Glutamatergic neuron (in vitro differentiated cells): Measurements from ENCODE around the gene BTG2. TPM values are rescaled to one million over a fixed set of nuclear protein-coding genes. Genes with fewer than 3 reads are reported as not detected.
A peak's percentile ranks its signal among the peaks of the same experiment; 100 is the strongest.

Experiments
- DNase-seq: peaks from one replicate; pipeline ENCODE4 v3.0.0; 2022
- H3K27ac Mint-ChIP-seq: one replicate; pipeline ENCODE4 v1.8.0; 2020; ENCODE audit warnings: mild to moderate bottlenecking, mixed read lengths, inconsistent platforms; ENCODE audit not compliant: unreplicated experiment
- H3K27me3 Mint-ChIP-seq: one replicate; pipeline ENCODE4 v1.8.0; 2020; ENCODE audit warnings: mild to moderate bottlenecking, moderate library complexity, mixed read lengths, inconsistent platforms; ENCODE audit not compliant: unreplicated experiment
- H3K36me3 Mint-ChIP-seq: one replicate; pipeline ENCODE4 v1.8.0; 2020; ENCODE audit warnings: mild to moderate bottlenecking, mixed read lengths, inconsistent platforms; ENCODE audit not compliant: unreplicated experiment
- H3K4me1 Mint-ChIP-seq: one replicate; pipeline ENCODE4 v1.8.0; 2020; ENCODE audit warnings: mild to moderate bottlenecking, low read depth, mixed read lengths, inconsistent platforms; ENCODE audit not compliant: unreplicated experiment
- H3K4me3 Mint-ChIP-seq: one replicate; pipeline ENCODE4 v1.8.0; 2020; ENCODE audit warnings: mild to moderate bottlenecking, mixed read lengths, inconsistent platforms; ENCODE audit not compliant: unreplicated experiment
- H3K9me3 Mint-ChIP-seq: one replicate; pipeline ENCODE4 v1.8.0; 2020; ENCODE audit warnings: mild to moderate bottlenecking, moderate library complexity, mixed read lengths, inconsistent platforms; ENCODE audit not compliant: unreplicated experiment
- total RNA-seq: library from RNA; stranded (reverse); fragmentation: NEBNext Ultra II Directional; extraction: Animal tissue kit (Norgen Biotek cat#: 25700); gene quantifications from one replicate; pipeline ENCODE4 v1.2.1, GENCODE V29; 2021; ENCODE audit not compliant: unreplicated experiment
- TF ChIP-seq, protein P1 (sequence below): fragments of 200-600 bp; sonication (generic); IDR thresholded peaks from one replicate; pipeline ENCODE4 v1.5.0; 2021; ENCODE audit not compliant: partially characterized antibody, unreplicated experiment

The BTG2 gene
- total RNA-seq, 1 donor from 2014 or later: 88.6 TPM

DNA sequence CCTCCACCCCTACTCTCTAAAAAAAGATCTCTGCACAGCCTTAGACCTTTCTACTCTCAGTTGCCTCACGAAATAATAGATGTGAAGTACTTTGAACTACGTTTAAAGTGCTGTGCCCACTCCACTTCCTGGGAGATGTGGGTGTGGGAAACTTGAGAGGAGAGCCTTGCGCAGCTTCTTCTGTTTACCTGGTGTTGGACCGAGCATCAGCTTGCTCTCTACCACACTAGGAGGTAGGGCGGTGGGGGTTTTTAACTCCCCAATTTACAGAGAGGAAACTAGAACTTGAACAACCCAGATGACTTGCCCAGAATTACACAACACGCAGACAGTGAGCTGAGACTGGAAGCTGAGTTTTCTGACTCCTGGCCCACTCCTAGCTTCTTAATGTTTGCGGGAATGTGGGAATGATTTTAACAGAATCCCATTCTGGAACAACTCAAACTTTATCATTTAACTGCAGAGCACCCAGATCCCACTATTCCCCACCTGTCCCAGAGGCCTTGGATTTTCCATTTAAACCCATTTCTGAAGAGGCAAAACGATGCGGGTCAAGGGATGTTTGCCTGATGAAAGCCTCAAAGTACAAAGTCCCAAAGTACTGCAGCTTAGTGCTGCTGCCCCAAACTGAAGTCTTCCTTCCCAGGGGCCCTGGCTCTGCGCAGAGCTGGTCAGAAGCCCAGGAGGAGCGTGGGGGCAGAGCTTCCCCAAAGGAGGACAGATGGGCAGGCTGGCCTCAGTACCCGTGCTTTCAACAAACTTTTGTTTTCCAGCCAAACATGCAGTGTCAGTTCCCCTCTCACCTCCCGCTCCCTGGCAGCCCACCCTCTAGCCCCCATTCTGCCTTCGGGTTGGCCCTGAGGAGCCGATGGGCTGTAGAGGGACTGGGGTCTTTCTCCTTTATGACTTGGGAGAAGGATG is 19.0 kb downstream of the BTG2 start:
- H3K4me1 Mint-ChIP-seq: peaks cover 74% of the 10 kb centered on the region
- TF ChIP-seq, protein P1, sequence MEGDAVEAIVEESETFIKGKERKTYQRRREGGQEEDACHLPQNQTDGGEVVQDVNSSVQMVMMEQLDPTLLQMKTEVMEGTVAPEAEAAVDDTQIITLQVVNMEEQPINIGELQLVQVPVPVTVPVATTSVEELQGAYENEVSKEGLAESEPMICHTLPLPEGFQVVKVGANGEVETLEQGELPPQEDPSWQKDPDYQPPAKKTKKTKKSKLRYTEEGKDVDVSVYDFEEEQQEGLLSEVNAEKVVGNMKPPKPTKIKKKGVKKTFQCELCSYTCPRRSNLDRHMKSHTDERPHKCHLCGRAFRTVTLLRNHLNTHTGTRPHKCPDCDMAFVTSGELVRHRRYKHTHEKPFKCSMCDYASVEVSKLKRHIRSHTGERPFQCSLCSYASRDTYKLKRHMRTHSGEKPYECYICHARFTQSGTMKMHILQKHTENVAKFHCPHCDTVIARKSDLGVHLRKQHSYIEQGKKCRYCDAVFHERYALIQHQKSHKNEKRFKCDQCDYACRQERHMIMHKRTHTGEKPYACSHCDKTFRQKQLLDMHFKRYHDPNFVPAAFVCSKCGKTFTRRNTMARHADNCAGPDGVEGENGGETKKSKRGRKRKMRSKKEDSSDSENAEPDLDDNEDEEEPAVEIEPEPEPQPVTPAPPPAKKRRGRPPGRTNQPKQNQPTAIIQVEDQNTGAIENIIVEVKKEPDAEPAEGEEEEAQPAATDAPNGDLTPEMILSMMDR: no peak
- H3K9me3 Mint-ChIP-seq: peaks cover 11% of the 10 kb centered on the region
- H3K27me3 Mint-ChIP-seq: peaks cover 15% of the 10 kb centered on the region
- peak; percentile 24 for DNase-seq
- peak overlapping the region; percentile 50 for H3K4me3 Mint-ChIP-seq
- H3K36me3 Mint-ChIP-seq: no peaks in the 10 kb centered on the region
- H3K27ac Mint-ChIP-seq: peak overlapping the region; percentile 97

DNA sequence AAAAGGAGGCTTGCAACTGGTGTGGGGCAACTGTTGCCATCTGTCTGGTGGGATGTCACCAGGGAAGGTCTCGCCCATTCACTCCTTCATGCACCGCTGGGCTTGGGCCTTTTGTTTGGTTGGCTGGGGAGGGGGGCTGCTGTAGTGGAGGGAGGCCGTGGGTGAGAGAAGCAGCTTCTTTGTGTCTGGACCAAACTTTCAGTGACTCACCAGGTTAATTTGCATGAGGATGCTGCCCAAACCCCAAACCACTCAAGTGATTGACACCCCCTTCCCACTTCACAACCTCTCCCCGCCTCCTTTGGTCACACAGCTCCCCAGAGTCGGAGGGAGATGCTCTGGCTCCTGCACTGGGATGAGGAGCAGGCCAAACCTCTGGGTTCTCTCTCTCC is 19.7 kb downstream of the BTG2 start:
- no peaks in the 10 kb centered on the region for H3K36me3 Mint-ChIP-seq
- TF ChIP-seq, protein P1: no peak
- peak overlapping the region; percentile 50 for H3K4me3 Mint-ChIP-seq
- H3K27me3 Mint-ChIP-seq: peaks cover 15% of the 10 kb centered on the region
- peak; percentile 72 for DNase-seq
- peaks cover 11% of the 10 kb centered on the region for H3K9me3 Mint-ChIP-seq
- H3K4me1 Mint-ChIP-seq: peaks cover 73% of the 10 kb centered on the region
- H3K27ac Mint-ChIP-seq: peak overlapping the region; percentile 97

DNA sequence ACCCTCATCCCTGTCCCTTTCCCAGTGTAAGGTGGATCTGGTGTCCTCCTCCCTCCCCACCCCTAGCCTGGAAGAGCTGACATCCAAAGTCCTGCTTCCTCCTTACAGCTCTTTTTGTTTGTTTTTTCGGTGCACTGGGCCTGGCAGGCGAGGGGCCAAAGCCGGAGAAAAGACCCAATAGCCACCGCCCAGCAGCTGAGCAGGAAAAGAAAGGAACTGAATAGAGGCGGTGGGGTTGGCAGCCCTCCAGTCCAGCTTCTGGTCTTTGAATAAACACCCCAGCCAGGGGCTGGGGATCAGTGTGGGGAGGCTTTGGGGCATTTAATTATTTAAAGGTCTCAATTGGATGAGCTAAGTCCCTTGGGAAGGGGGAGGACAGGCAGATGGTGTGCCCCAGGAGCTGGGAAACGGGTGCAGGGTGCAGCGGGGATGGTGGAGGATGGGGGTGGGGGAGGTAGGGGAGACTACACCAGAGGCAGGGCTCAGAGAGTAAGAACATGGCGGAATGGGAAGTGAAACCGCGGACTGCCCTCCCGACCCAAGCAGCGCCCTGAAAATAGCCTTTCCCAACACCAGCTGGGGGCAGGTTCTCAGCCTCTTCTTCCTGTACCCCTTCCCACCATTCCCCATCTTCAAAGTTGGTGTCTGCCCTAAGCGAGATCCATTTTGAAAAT is 20.2 kb downstream of the BTG2 start:
- Mint-ChIP-seq H3K9me3 (peaks cover 11% of the 10 kb centered on the region), H3K4me1 (peaks cover 67% of the 10 kb centered on the region), H3K36me3 (no peaks in the 10 kb centered on the region), H3K27ac (peak overlapping the region; percentile 97), H3K4me3 (peak overlapping the region; percentile 65), H3K27me3 (peaks cover 15% of the 10 kb centered on the region)
- DNase-seq: peak; percentile 27
- TF ChIP-seq, protein P1: no peak

DNA sequence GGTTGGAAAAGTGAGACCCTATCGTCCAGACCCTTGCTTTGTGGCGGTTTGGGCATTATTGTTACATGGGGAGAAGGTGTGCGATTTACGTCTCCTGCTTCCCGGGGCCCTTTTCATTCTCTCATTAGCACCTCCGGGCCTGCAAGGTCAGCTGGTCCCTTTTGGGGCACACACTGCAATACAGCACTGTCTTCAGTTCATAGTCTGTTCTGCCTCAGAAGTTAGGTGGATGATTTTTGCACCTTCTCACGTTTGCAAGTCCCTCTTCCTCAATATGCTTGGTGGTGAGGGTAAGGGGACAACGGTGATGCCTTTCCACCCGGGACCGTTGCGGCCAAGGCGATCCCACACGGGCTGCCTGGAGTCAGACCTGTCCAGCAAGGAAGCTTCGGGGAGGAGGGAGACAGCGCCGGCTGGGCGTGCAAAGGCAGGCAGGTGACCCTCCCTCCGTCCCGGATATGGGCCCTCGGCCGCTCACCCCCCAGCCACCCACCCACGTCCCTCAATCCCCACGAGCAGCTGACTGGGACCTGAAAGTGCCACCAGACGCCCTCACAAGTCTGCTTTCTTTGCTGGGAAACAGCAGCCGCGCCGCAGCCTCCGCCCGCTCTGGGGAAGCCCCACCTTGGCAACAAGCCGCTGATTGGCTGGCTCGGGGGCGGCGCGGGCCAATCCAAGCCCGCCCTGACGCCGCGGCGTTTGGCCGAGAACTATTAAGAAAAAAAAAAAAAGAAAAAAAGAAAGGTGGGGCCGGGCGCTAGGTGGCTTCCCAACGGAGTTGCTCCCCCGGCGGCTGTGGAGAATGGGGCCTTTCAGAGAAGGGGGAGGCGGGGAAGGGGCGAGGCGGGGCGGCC is 21.7 kb downstream of the BTG2 start:
- Mint-ChIP-seq H3K4me3 (peak overlapping the region; percentile 94), H3K9me3 (peaks cover 11% of the 10 kb centered on the region), H3K4me1 (peaks cover 60% of the 10 kb centered on the region), H3K27me3 (peaks cover 15% of the 10 kb centered on the region), H3K36me3 (no peaks in the 10 kb centered on the region), H3K27ac (peak overlapping the region; percentile 97)
- TF ChIP-seq, protein P1: no peak
- DNase-seq: peak; percentile 97
